GM21390 (cell line): ENCODE results near the gene CCNT2.
"Not testable (repeated sequence)": the region's sequence is repeated elsewhere in the genome, so short reads cannot be mapped to it uniquely, and the experiment has no call there.

Source experiments
- ATAC-seq: cut with Tn5 transposase; IDR thresholded peaks from one replicate; pipeline ENCODE4 v1.9.1; 2021; ENCODE audit not compliant: unreplicated experiment

The CCNT2 gene

GRCh38 chr2:134918526-134919340, at the start of gene CCNT2:
Gene CCNT2 (plus strand): TSS chr2:134918822. CDS start chr2:134918855, 33 bp downstream.
- ATAC-seq: peak; percentile 79

- ATAC-seq: no peak
Observed at GRCh38 chr2:134869946-134870736, 48.5 kb upstream of the CCNT2 start.

GRCh38 chr2:134873152-134873551, 45.5 kb upstream of the CCNT2 start:
- ATAC-seq: no peak

- ATAC-seq: no peak
Observed at GRCh38 chr2:134875309-134875708, 43.3 kb upstream of the CCNT2 start.

- ATAC-seq: no peak
Observed at GRCh38 chr2:134882773-134883172, 35.8 kb upstream of the CCNT2 start.

GRCh38 chr2:134883552-134884293, 34.9 kb upstream of the CCNT2 start:
- ATAC-seq: no peak

- no peak for ATAC-seq
Observed at GRCh38 chr2:134884435-134884834, 34.2 kb upstream of the CCNT2 start.

GRCh38 chr2:134892282-134893035, 26.2 kb upstream of the CCNT2 start:
- ATAC-seq: no peak

- ATAC-seq: no peak
Observed at GRCh38 chr2:134897932-134898331, 20.7 kb upstream of the CCNT2 start.

GRCh38 chr2:134899204-134899603, 19.4 kb upstream of the CCNT2 start:
- no peak for ATAC-seq

- ATAC-seq: no peak
Observed at GRCh38 chr2:134900151-134900550, 18.5 kb upstream of the CCNT2 start.

- ATAC-seq: not testable (repeated sequence)
Observed at GRCh38 chr2:134903701-134904100, 14.9 kb upstream of the CCNT2 start.

GRCh38 chr2:134905168-134905567, 13.5 kb upstream of the CCNT2 start:
- no peak for ATAC-seq

- no peak for ATAC-seq
Observed at GRCh38 chr2:134906726-134907125, 11.9 kb upstream of the CCNT2 start.

- not testable (repeated sequence) for ATAC-seq
Observed at GRCh38 chr2:134907441-134908116, 11.0 kb upstream of the CCNT2 start.

GRCh38 chr2:134910763-134911399, 7.7 kb upstream of the CCNT2 start:
- no peak for ATAC-seq

GRCh38 chr2:134911400-134911785, 7.2 kb upstream of the CCNT2 start:
- ATAC-seq: no peak

- no peak for ATAC-seq
Observed at GRCh38 chr2:134912361-134912760, 6.3 kb upstream of the CCNT2 start.

GRCh38 chr2:134917360-134917865, 1.2 kb upstream of the CCNT2 start:
- ATAC-seq: no peak
